HEK293 (cell line): ENCODE data around the gene CCDC12.
A peak's percentile ranks its signal among the peaks of the same experiment; 100 is the strongest.

Experiments used
- CTCF ChIA-PET: fragments of 350-600 bp; formaldehyde crosslinking; extraction: SDS; loops from one replicate; lab custom pipeline; 2021; ENCODE audit warnings: antibody characterized with exemption; lab: Yijun Ruan, JAX
- POLR2A ChIA-PET: fragments of 300-600 bp; formaldehyde crosslinking; extraction: SDS; loops from one replicate; lab custom pipeline; 2020; ENCODE audit warnings: antibody characterized with exemption, inconsistent platforms; lab: Yijun Ruan, JAX
- H3K27ac ChIP-seq: fragments of 200-500 bp; sonication (Bioruptor generic); 2 replicates; pipeline ENCODE4 v1.5.1; 2014; ENCODE audit warnings: low read depth, low read length, control low read depth, inconsistent platforms; ENCODE audit errors: extremely low read depth
- H3K36me3 ChIP-seq, 2 experiments: fragments of 200-500 bp in 1 of 2; sonication (Bioruptor generic) in 1 of 2; 1 replicate in 1 of 2; 2 replicates in 1 of 2; pipeline ENCODE4 v1.5.1; 2014 to 2017; ENCODE audit warnings: inconsistent platforms in 2 of 2, low read length in 2 of 2; ENCODE audit not compliant: control insufficient read depth in 2 of 2, insufficient read depth in 1 of 2
- H3K4me1 ChIP-seq: fragments of 200-500 bp; sonication (Bioruptor generic); 2 replicates; pipeline ENCODE4 v1.5.1; 2014; ENCODE audit warnings: mild to moderate bottlenecking, low read length, inconsistent platforms; ENCODE audit not compliant: control insufficient read depth, insufficient read depth
- H3K4me3 ChIP-seq: 2 replicates; pipeline ENCODE4 v1.5.1; 2011; ENCODE audit warnings: low read depth, mild to moderate bottlenecking, control low read depth, low read length, moderate library complexity
- H3K9me3 ChIP-seq: fragments of 200-500 bp; sonication (Bioruptor generic); 2 replicates; pipeline ENCODE4 v1.5.1; 2014; ENCODE audit warnings: low read depth, low read length, inconsistent platforms; ENCODE audit not compliant: control insufficient read depth, insufficient read depth
- EGR2 ChIP-seq: fragments of 450-650 bp; formaldehyde crosslinking; IDR thresholded peaks from 2 replicates; pipeline ENCODE4 v1.5.1; 2016; ENCODE audit warnings: low read depth, missing biosample characterization, missing genetic modification characterization
- GLIS2 ChIP-seq: fragments of 450-650 bp; formaldehyde crosslinking; IDR thresholded peaks from 2 replicates; pipeline ENCODE4 v1.5.1; 2016; ENCODE audit warnings: missing biosample characterization, missing genetic modification characterization
- KLF10 ChIP-seq: fragments of 450-650 bp; IDR thresholded peaks from 2 replicates; pipeline ENCODE4 v1.5.1; 2018; ENCODE audit warnings: missing biosample characterization, mild to moderate bottlenecking, missing genetic modification characterization
- KLF8 ChIP-seq: fragments of 450-650 bp; formaldehyde crosslinking; IDR thresholded peaks from 2 replicates; pipeline ENCODE4 v1.5.1; 2016; ENCODE audit warnings: missing biosample characterization, missing genetic modification characterization
- OSR2 ChIP-seq: fragments of 450-650 bp; formaldehyde crosslinking; IDR thresholded peaks from 2 replicates; pipeline ENCODE4 v1.5.1; 2016; ENCODE audit warnings: missing biosample characterization, missing genetic modification characterization
- SP3 ChIP-seq: fragments of 450-650 bp; formaldehyde crosslinking; IDR thresholded peaks from 2 replicates; pipeline ENCODE4 v1.5.1; 2016; ENCODE audit warnings: missing biosample characterization, missing genetic modification characterization
- SP7 ChIP-seq: fragments of 450-650 bp; formaldehyde crosslinking; IDR thresholded peaks from 2 replicates; pipeline ENCODE4 v1.5.1; 2016; ENCODE audit warnings: missing biosample characterization, missing genetic modification characterization
- ZBTB10 ChIP-seq: fragments of 450-650 bp; formaldehyde crosslinking; IDR thresholded peaks from 2 replicates; pipeline ENCODE4 v1.5.1; 2016; ENCODE audit warnings: missing biosample characterization, missing genetic modification characterization
- ZBTB17 ChIP-seq: fragments of 450-650 bp; formaldehyde crosslinking; IDR thresholded peaks from 2 replicates; pipeline ENCODE4 v1.5.1; 2016; ENCODE audit warnings: missing biosample characterization, missing genetic modification characterization
- ZFHX2 ChIP-seq: fragments of 450-650 bp; formaldehyde crosslinking; conservative IDR thresholded peaks from 2 replicates; pipeline ENCODE4 v1.5.1; 2016; ENCODE audit warnings: missing biosample characterization, missing genetic modification characterization
- ZNF146 ChIP-seq: fragments of 450-650 bp; formaldehyde crosslinking; IDR thresholded peaks from 2 replicates; pipeline ENCODE4 v1.5.1; 2016; ENCODE audit warnings: missing biosample characterization, missing genetic modification characterization
- ZNF16 ChIP-seq: fragments of 450-650 bp; formaldehyde crosslinking; IDR thresholded peaks from 2 replicates; pipeline ENCODE4 v1.5.1; 2016; ENCODE audit warnings: low read depth, missing biosample characterization, missing genetic modification characterization
- ZNF174 ChIP-seq: fragments of 450-650 bp; formaldehyde crosslinking; IDR thresholded peaks from 2 replicates; pipeline ENCODE4 v1.5.0; 2017; ENCODE audit warnings: missing biosample characterization, mild to moderate bottlenecking, missing genetic modification characterization
- ZNF423 ChIP-seq: fragments of 450-650 bp; formaldehyde crosslinking; IDR thresholded peaks from 2 replicates; pipeline ENCODE4 v1.5.1; 2016; ENCODE audit warnings: missing biosample characterization, missing genetic modification characterization
- ZNF433 ChIP-seq: fragments of 450-650 bp; formaldehyde crosslinking; IDR thresholded peaks from 2 replicates; pipeline ENCODE4 v1.5.1; 2016; ENCODE audit warnings: missing biosample characterization, missing genetic modification characterization, low read depth
- ZNF692 ChIP-seq: fragments of 450-650 bp; formaldehyde crosslinking; IDR thresholded peaks from 2 replicates; pipeline ENCODE4 v1.5.1; 2016; ENCODE audit warnings: missing biosample characterization, missing genetic modification characterization
- ZNF747 ChIP-seq: fragments of 450-650 bp; formaldehyde crosslinking; IDR thresholded peaks from 2 replicates; pipeline ENCODE4 v1.5.1; 2016; ENCODE audit warnings: missing biosample characterization, missing genetic modification characterization
- ZNF785 ChIP-seq: fragments of 450-650 bp; formaldehyde crosslinking; IDR thresholded peaks from 2 replicates; pipeline ENCODE4 v1.5.1; 2016; ENCODE audit warnings: missing biosample characterization, missing genetic modification characterization
- ZNF837 ChIP-seq: fragments of 450-650 bp; formaldehyde crosslinking; IDR thresholded peaks from 2 replicates; pipeline ENCODE4 v1.5.1; 2016; ENCODE audit warnings: missing biosample characterization, missing genetic modification characterization
- ZSCAN23 ChIP-seq: fragments of 450-650 bp; formaldehyde crosslinking; IDR thresholded peaks from 2 replicates; pipeline ENCODE4 v1.5.1; 2016; ENCODE audit warnings: missing biosample characterization, missing genetic modification characterization
- TF ChIP-seq, protein P1 (sequence below): fragments of 450-650 bp; formaldehyde crosslinking; optimal IDR thresholded peaks from 2 replicates; pipeline ENCODE3; 2016; ENCODE audit warnings: missing biosample characterization, mild to moderate bottlenecking, missing genetic modification characterization
- TF ChIP-seq, protein P2 (sequence below): fragments of 450-650 bp; formaldehyde crosslinking; IDR thresholded peaks from 2 replicates; pipeline ENCODE4 v1.5.1; 2016; ENCODE audit warnings: missing biosample characterization, missing genetic modification characterization, borderline replicate concordance

CCDC12 gene

GRCh38 chr3:47010910-47011309 is 34.4 kb upstream of the CCDC12 start:
- POLR2A ChIA-PET, result no interaction called here
- TF ChIP-seq ZSCAN23 (tag by site-specific recombination) (no peak), ZNF747 (tag by site-specific recombination) (no peak), ZNF433 (tag by site-specific recombination) (no peak), ZNF174 (tag by site-specific recombination) (no peak), SP3 (tag by site-specific recombination) (no peak), ZNF146 (tag by site-specific recombination) (no peak), ZNF785 (tag by site-specific recombination) (no peak)
- TF ChIP-seq, all 188 proteins: peak for 0
- CTCF ChIA-PET, result interaction anchor here (0.7 kb wide), 1 partner anchor 88 kb away, joined by 6 read pairs; no protein-coding TSS in a partner anchor
- Histone ChIP-seq H3K9me3 (no peaks in the 10 kb centered on the region), H3K4me1 (no peaks in the 10 kb centered on the region), H3K4me3 (no peak overlapping the region), H3K36me3 (peaks cover 0 to 37% of the 10 kb centered on the region in 2 experiments; a peak in 1 of 3 replicates), H3K27ac (no peak overlapping the region)

DNA sequence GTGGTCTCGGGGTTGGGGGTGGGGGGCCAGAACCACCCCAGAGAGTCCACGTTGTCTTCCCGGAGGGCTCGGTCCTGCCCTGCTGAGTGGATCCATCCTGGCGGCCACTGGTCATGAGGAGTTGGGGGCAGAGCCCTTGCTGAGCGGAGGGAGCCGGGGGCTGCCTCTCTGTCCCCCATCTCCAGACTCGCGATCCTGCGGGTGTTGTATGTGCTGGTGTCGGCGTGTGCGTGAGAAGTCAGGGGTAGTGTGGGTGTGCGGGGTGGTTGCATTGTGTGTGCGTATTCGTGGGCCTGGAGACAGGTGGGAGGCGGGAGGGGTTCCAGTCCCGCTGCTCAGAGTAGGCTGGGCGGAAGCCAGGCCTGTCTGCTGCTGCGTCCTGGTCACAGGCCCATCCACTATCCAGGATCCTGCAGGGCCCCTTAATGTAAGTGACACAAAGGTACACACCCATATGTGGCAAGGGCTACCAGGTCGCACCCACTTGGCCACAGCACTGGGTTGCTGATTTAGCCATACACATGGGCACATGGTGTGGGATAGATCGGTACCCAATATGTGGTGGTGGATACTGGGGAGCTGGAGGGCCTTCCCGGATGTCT is 33.7 kb upstream of the CCDC12 start:
- peaks cover 0 to 39% of the 10 kb centered on the region in 2 experiments; a peak in 1 of 3 replicates for H3K36me3 ChIP-seq
- TF ChIP-seq EGR2 (tag by site-specific recombination) (peak; percentile 87), SP7 (no peak), ZFHX2 (peak; percentile 89)
- no peaks in the 10 kb centered on the region for H3K4me1 ChIP-seq
- H3K4me3 ChIP-seq, result no peak overlapping the region
- CTCF ChIA-PET, result no interaction called here
- no peak overlapping the region; the same call in 1 of the 2 replicates for H3K27ac ChIP-seq
- H3K9me3 ChIP-seq, result no peaks in the 10 kb centered on the region
- POLR2A ChIA-PET, result no interaction called here

- Histone ChIP-seq H3K4me1 (no peaks in the 10 kb centered on the region), H3K9me3 (no peaks in the 10 kb centered on the region), H3K36me3 (peaks cover 0 to 43% of the 10 kb centered on the region in 2 experiments; a peak in 1 of 3 replicates), H3K27ac (peak overlapping the region; percentile 72), H3K4me3 (peak overlapping the region; percentile 37)
- ChIA-PET POLR2A (interaction anchor here (0.7 to 1.0 kb wide), 3 partner anchors 33 to 157 kb away, joined by 3 to 4 read pairs (median 3); partner anchors contain the start of gene CCDC12), CTCF (interaction anchor here (0.6 kb wide), 1 partner anchor 335 kb away, joined by 3 read pairs; no protein-coding TSS in a partner anchor)
- TF ChIP-seq, protein P1, sequence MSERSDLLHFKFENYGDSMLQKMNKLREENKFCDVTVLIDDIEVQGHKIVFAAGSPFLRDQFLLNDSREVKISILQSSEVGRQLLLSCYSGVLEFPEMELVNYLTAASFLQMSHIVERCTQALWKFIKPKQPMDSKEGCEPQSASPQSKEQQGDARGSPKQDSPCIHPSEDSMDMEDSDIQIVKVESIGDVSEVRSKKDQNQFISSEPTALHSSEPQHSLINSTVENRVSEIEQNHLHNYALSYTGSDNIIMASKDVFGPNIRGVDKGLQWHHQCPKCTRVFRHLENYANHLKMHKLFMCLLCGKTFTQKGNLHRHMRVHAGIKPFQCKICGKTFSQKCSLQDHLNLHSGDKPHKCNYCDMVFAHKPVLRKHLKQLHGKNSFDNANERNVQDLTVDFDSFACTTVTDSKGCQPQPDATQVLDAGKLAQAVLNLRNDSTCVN (tag by site-specific recombination), result peak; percentile 13
- peak; percentile 60; the same call in 1 of the 2 replicates for TF ChIP-seq KLF8 (tag by site-specific recombination)
- TF ChIP-seq ZNF16, result no peak
- peak; percentile 99 for TF ChIP-seq ZNF423 (tag by site-specific recombination)
- TF ChIP-seq, protein P2, sequence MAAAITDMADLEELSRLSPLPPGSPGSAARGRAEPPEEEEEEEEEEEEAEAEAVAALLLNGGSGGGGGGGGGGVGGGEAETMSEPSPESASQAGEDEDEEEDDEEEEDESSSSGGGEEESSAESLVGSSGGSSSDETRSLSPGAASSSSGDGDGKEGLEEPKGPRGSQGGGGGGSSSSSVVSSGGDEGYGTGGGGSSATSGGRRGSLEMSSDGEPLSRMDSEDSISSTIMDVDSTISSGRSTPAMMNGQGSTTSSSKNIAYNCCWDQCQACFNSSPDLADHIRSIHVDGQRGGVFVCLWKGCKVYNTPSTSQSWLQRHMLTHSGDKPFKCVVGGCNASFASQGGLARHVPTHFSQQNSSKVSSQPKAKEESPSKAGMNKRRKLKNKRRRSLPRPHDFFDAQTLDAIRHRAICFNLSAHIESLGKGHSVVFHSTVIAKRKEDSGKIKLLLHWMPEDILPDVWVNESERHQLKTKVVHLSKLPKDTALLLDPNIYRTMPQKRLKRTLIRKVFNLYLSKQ, result no peak
- no peak for TF ChIP-seq ZNF837 (tag by site-specific recombination)
- TF ChIP-seq ZBTB17 (tag by site-specific recombination), result 0 out of 2 replicates have a peak, but pooled peaks have one; percentile 16
- TF ChIP-seq OSR2, result no peak
- 0 out of 2 replicates have a peak, but pooled peaks have one; percentile 22 for TF ChIP-seq ZBTB10 (tag by site-specific recombination)
- TF ChIP-seq ZNF692 (tag by site-specific recombination), result peak; percentile 99
- peak; percentile 93 for TF ChIP-seq GLIS2 (tag by site-specific recombination)
- TF ChIP-seq KLF10 (tag by site-specific recombination), result peak; percentile 52; the same call in 1 of the 2 replicates
Observed at GRCh38 chr3:47009225-47010110, 32.9 kb upstream of the CCDC12 start.
